DOHH2 (cell line): ENCODE measurements around the gene PIP4K2B.

Experiments used
- EZH2phosphoT487 ChIP-seq: fragments of 200-600 bp; sonication (generic); IDR thresholded peaks from 2 replicates; pipeline ENCODE4 v1.6.1; 2017; ENCODE audit warnings: borderline replicate concordance, mild to moderate bottlenecking, antibody characterized with exemption, low read length, moderate library complexity, mixed read lengths
- TF ChIP-seq, protein P1 (sequence below): fragments of 200-600 bp; sonication (generic); IDR thresholded peaks from one replicate; pipeline ENCODE4 v1.5.1; 2014; ENCODE audit warnings: antibody characterized with exemption, mild to moderate bottlenecking, low read depth, low read length; ENCODE audit not compliant: poor library complexity, severe bottlenecking

DNA sequence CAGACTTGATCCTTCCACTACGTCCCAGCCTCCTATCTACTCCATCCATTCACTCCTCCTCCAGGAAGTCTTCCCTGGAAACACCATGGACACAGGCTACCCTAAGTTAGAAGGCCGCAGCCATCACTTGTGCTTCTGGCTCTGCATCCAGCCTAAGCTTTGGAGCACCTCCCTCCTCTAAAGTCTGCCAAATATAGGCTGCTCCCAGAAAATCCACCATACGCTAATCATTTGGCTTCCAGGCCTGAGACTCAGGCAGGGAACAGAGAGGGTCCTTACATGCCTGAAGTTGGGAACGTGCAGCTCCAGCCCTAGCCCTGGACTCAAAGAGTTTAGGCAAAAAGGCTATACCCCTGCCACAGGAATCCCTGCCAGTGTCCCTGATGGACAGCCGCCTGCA lies 57.9 kb downstream of the PIP4K2B start:
- TF ChIP-seq, protein P1, sequence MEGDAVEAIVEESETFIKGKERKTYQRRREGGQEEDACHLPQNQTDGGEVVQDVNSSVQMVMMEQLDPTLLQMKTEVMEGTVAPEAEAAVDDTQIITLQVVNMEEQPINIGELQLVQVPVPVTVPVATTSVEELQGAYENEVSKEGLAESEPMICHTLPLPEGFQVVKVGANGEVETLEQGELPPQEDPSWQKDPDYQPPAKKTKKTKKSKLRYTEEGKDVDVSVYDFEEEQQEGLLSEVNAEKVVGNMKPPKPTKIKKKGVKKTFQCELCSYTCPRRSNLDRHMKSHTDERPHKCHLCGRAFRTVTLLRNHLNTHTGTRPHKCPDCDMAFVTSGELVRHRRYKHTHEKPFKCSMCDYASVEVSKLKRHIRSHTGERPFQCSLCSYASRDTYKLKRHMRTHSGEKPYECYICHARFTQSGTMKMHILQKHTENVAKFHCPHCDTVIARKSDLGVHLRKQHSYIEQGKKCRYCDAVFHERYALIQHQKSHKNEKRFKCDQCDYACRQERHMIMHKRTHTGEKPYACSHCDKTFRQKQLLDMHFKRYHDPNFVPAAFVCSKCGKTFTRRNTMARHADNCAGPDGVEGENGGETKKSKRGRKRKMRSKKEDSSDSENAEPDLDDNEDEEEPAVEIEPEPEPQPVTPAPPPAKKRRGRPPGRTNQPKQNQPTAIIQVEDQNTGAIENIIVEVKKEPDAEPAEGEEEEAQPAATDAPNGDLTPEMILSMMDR = no peak
- no peak for TF ChIP-seq EZH2phosphoT487
